ENCODE data around the gene NT5E. TPM values are rescaled to one million over a fixed set of nuclear protein-coding genes. Genes with fewer than 3 reads are reported as not detected.

Gene NT5E
- total RNA-seq, 1 donor from 2014 or later: 47.1 TPM

GRCh38 chr6:85472744-85473143 lies 22.9 kb downstream of the NT5E start:
- DNase-seq (ENCODE audit: low spot score): no peak
- TF ChIP-seq, protein P1, sequence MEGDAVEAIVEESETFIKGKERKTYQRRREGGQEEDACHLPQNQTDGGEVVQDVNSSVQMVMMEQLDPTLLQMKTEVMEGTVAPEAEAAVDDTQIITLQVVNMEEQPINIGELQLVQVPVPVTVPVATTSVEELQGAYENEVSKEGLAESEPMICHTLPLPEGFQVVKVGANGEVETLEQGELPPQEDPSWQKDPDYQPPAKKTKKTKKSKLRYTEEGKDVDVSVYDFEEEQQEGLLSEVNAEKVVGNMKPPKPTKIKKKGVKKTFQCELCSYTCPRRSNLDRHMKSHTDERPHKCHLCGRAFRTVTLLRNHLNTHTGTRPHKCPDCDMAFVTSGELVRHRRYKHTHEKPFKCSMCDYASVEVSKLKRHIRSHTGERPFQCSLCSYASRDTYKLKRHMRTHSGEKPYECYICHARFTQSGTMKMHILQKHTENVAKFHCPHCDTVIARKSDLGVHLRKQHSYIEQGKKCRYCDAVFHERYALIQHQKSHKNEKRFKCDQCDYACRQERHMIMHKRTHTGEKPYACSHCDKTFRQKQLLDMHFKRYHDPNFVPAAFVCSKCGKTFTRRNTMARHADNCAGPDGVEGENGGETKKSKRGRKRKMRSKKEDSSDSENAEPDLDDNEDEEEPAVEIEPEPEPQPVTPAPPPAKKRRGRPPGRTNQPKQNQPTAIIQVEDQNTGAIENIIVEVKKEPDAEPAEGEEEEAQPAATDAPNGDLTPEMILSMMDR (IDR thresholded peaks at IDR 0.05; ENCODE audit: unreplicated experiment): no peak
- H3K4me3 Mint-ChIP-seq (ENCODE audit: unreplicated experiment): no peak overlapping the region
- peaks cover 9% of the 10 kb centered on the region for H3K36me3 Mint-ChIP-seq (ENCODE audit: low read depth, unreplicated experiment)
- H3K9me3 Mint-ChIP-seq (ENCODE audit: unreplicated experiment): no peaks in the 10 kb centered on the region
- no peak overlapping the region for H3K27ac Mint-ChIP-seq (ENCODE audit: unreplicated experiment)
- H3K27me3 Mint-ChIP-seq (ENCODE audit: unreplicated experiment): no peaks in the 10 kb centered on the region
- H3K4me1 Mint-ChIP-seq (ENCODE audit: unreplicated experiment): peaks cover 12% of the 10 kb centered on the region

DNA sequence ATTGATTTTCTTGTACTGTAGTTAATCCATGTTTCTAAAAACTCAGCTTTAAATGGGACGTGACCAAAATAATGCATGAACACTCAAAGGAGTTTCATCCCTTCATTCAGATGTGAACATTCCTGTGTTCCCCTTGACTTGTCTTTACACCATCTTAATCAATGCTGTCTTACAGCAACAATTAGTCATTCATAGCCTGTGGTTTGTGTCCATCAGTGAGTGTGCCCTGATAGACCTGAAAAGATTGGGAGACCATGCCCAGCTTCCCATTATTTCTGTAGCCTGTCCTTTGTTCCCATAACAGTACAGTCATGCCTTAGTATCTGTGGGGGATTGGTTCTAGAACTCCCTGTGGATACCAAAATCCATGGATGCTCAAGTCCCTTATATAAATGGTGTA lies 23.9 kb downstream of the NT5E start:
- H3K4me3 Mint-ChIP-seq (ENCODE audit: unreplicated experiment): no peak overlapping the region

GRCh38 chr6:85476532-85476931 lies 26.6 kb downstream of the NT5E start:
- Mint-ChIP-seq H3K4me1 (ENCODE audit: unreplicated experiment) (no peaks in the 10 kb centered on the region), H3K9me3 (ENCODE audit: unreplicated experiment) (no peaks in the 10 kb centered on the region), H3K27me3 (ENCODE audit: unreplicated experiment) (no peaks in the 10 kb centered on the region), H3K4me3 (ENCODE audit: unreplicated experiment) (no peak overlapping the region), H3K36me3 (ENCODE audit: low read depth, unreplicated experiment) (peaks cover 9% of the 10 kb centered on the region), H3K27ac (ENCODE audit: unreplicated experiment) (no peak overlapping the region)
- DNase-seq (ENCODE audit: low spot score): no peak
- TF ChIP-seq, protein P1 (IDR thresholded peaks at IDR 0.05; ENCODE audit: unreplicated experiment): no peak

More for the DNA sequence above, 23.9 kb downstream of the NT5E start:
- no peaks in the 10 kb centered on the region for H3K9me3 Mint-ChIP-seq (ENCODE audit: unreplicated experiment)
- peaks cover 9% of the 10 kb centered on the region for H3K36me3 Mint-ChIP-seq (ENCODE audit: low read depth, unreplicated experiment)
- DNase-seq (ENCODE audit: low spot score): no peak
- no peaks in the 10 kb centered on the region for H3K27me3 Mint-ChIP-seq (ENCODE audit: unreplicated experiment)
- TF ChIP-seq, protein P1 (IDR thresholded peaks at IDR 0.05; ENCODE audit: unreplicated experiment): no peak
- peaks cover 3% of the 10 kb centered on the region for H3K4me1 Mint-ChIP-seq (ENCODE audit: unreplicated experiment)
- no peak overlapping the region for H3K27ac Mint-ChIP-seq (ENCODE audit: unreplicated experiment)

DNA sequence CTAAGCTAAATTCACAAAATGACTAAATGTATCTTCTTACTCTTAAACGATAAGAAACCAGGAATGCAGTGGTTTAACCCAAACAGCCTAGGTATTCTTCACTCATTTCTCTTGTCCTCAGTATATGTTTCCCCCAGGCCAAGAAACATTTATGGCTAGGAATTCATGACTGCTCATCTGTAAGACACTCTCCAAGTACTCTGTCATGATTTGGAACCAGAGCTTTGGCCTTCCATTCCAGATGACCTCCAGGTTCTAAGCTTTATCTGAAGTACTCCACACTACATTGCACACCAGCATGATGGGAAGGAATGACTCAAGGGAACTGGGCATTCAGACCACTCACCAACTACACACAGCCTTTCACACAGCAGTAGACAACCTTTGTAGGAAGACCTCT lies 29.3 kb downstream of the NT5E start:
- TF ChIP-seq, protein P1 (IDR thresholded peaks at IDR 0.05; ENCODE audit: unreplicated experiment): no peak
- Mint-ChIP-seq H3K27me3 (ENCODE audit: unreplicated experiment) (no peaks in the 10 kb centered on the region), H3K4me1 (ENCODE audit: unreplicated experiment) (peaks cover 3% of the 10 kb centered on the region), H3K36me3 (ENCODE audit: low read depth, unreplicated experiment) (peaks cover 9% of the 10 kb centered on the region), H3K4me3 (ENCODE audit: unreplicated experiment) (no peak overlapping the region), H3K27ac (ENCODE audit: unreplicated experiment) (no peak overlapping the region), H3K9me3 (ENCODE audit: unreplicated experiment) (no peaks in the 10 kb centered on the region)
- DNase-seq (ENCODE audit: low spot score): no peak

DNA sequence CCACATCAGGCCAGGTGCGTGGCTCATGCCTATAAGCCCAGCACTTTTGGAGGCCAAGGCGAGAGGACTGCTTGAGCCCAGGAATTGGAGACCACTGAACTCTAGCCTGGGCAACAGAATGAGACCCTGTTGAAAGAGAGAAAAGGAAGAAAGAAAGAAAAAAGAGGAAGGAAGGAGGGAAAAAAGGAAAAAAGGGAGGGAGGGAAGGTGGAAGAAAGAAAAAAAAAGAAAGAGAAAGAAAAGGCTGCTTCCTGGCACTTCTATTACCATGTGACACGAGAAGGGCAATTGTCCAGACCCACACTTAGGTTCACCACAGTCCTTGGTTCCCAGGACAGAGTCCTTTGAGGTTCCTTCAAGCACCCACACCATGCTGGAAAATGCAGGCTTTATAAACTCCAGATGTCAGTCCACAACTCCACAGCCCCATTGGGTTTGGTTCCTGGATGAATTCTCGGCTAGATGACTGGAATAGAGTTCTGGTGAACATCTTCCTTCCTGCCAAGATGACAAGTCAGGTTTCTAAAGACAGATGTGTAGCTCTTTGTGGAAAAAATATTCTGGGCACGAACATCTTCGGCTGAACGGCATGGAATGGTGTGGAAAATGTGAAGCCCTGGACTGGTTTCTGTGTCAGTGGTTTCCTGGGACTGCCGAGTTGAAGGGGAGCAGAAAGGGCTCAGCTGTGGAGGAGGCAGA lies 32.5 kb downstream of the NT5E start:
- H3K4me1 Mint-ChIP-seq (ENCODE audit: unreplicated experiment): peaks cover 6% of the 10 kb centered on the region
- no peak overlapping the region for H3K4me3 Mint-ChIP-seq (ENCODE audit: unreplicated experiment)
- no peaks in the 10 kb centered on the region for H3K9me3 Mint-ChIP-seq (ENCODE audit: unreplicated experiment)
- peaks cover 3% of the 10 kb centered on the region for H3K27me3 Mint-ChIP-seq (ENCODE audit: unreplicated experiment)
- H3K27ac Mint-ChIP-seq (ENCODE audit: unreplicated experiment): no peak overlapping the region
- no peak for DNase-seq (ENCODE audit: low spot score)
- TF ChIP-seq, protein P1 (IDR thresholded peaks at IDR 0.05; ENCODE audit: unreplicated experiment): no peak
- H3K36me3 Mint-ChIP-seq (ENCODE audit: low read depth, unreplicated experiment): no peaks in the 10 kb centered on the region
